Astrocyte (in vitro differentiated cells and primary cell): Measurements from ENCODE around the gene IFIT3. TPM values are rescaled to one million over a fixed set of nuclear protein-coding genes. Genes with fewer than 3 reads are reported as not detected.

Source experiments
- DNase-seq: peaks from one replicate; pipeline ENCODE4 v3.0.0-alpha.2; 2010; ENCODE audit warnings: low read depth
- FAIRE-seq: peaks from 2 replicates; lab custom pipeline; 2011; peaks lifted over from hg19 to GRCh38; lab: Jason Lieb, UNC
- H2AFZ ChIP-seq: 2 replicates; pipeline ENCODE4 v1.6.0; 2012; ENCODE audit warnings: low read depth, low read length, inconsistent platforms
- H3K27ac ChIP-seq: 2 replicates; pipeline ENCODE4 v1.5.1; 2011; ENCODE audit warnings: low read depth, low read length, inconsistent platforms
- H3K27me3 ChIP-seq: 2 replicates; pipeline ENCODE4 v1.6.0; 2011; ENCODE audit warnings: low read length, inconsistent platforms; ENCODE audit not compliant: insufficient read depth
- H3K36me3 ChIP-seq: 2 replicates; pipeline ENCODE4 v1.5.1; 2011; ENCODE audit warnings: low read length, inconsistent platforms; ENCODE audit not compliant: insufficient read depth
- H3K4me1 ChIP-seq: 2 replicates; pipeline ENCODE4 v1.5.1; 2011; ENCODE audit warnings: low read length, inconsistent platforms; ENCODE audit not compliant: insufficient read depth
- H3K4me2 ChIP-seq: 2 replicates; pipeline ENCODE4 v1.6.0; 2012; ENCODE audit warnings: low read length, inconsistent platforms
- H3K4me3 ChIP-seq: 2 replicates; pipeline ENCODE4 v1.5.1; 2011; ENCODE audit warnings: low read depth, mild to moderate bottlenecking, low read length, inconsistent platforms; ENCODE audit not compliant: insufficient read depth
- H3K79me2 ChIP-seq: 2 replicates; pipeline ENCODE4 v1.6.0; 2012; ENCODE audit warnings: mild to moderate bottlenecking, low read length, inconsistent platforms; ENCODE audit not compliant: insufficient read depth
- H3K9ac ChIP-seq: 2 replicates; pipeline ENCODE4 v1.6.0; 2012; ENCODE audit warnings: mild to moderate bottlenecking, low read length, inconsistent platforms
- H3K9me3 ChIP-seq: 2 replicates; pipeline ENCODE4 v1.5.1; 2012; ENCODE audit warnings: low read depth, mild to moderate bottlenecking, low read length, inconsistent platforms; ENCODE audit not compliant: insufficient read depth
- H4K20me1 ChIP-seq: 2 replicates; pipeline ENCODE4 v1.6.0; 2012; ENCODE audit warnings: low read length, inconsistent platforms; ENCODE audit not compliant: insufficient read depth
- H3K27ac Mint-ChIP-seq: one replicate; pipeline ENCODE4 v1.8.0; 2021; ENCODE audit warnings: mild to moderate bottlenecking, mixed read lengths; ENCODE audit not compliant: unreplicated experiment
- H3K27me3 Mint-ChIP-seq: one replicate; pipeline ENCODE4 v1.8.0; 2021; ENCODE audit warnings: low read depth, mixed read lengths; ENCODE audit not compliant: unreplicated experiment
- H3K36me3 Mint-ChIP-seq: one replicate; pipeline ENCODE4 v1.8.0; 2021; ENCODE audit warnings: low read depth, mixed read lengths; ENCODE audit not compliant: unreplicated experiment
- H3K4me1 Mint-ChIP-seq: one replicate; pipeline ENCODE4 v1.8.0; 2021; ENCODE audit warnings: low read depth, mixed read lengths; ENCODE audit not compliant: unreplicated experiment
- H3K4me3 Mint-ChIP-seq: one replicate; pipeline ENCODE4 v1.8.0; 2021; ENCODE audit warnings: mild to moderate bottlenecking, moderate library complexity, mixed read lengths; ENCODE audit not compliant: unreplicated experiment
- H3K9me3 Mint-ChIP-seq: one replicate; pipeline ENCODE4 v1.8.0; 2021; ENCODE audit warnings: mild to moderate bottlenecking, mixed read lengths; ENCODE audit not compliant: unreplicated experiment
- CTCF ChIP-seq: IDR thresholded peaks from 2 replicates; pipeline ENCODE4 v1.5.1; 2011; ENCODE audit warnings: low read depth, mild to moderate bottlenecking, inconsistent platforms, low read length, moderate library complexity; ENCODE audit not compliant: insufficient read depth
- EZH2 ChIP-seq: IDR thresholded peaks from 2 replicates; pipeline ENCODE4 v1.6.1; 2012; ENCODE audit warnings: mild to moderate bottlenecking, low read length, inconsistent platforms; ENCODE audit not compliant: insufficient read depth
- total RNA-seq: library from RNA; stranded (reverse); gene quantifications from 2 replicates; pipeline ENCODE4 v1.2.1, GENCODE V29; 2021

Gene IFIT3
- total RNA-seq, 1 donor from 2014 or later: 171 TPM

- no peaks in the 10 kb centered on the region for H4K20me1 ChIP-seq
- H3K4me2 ChIP-seq: no peak overlapping the region
- Mint-ChIP-seq H3K9me3 (no peaks in the 10 kb centered on the region), H3K4me3 (no peak overlapping the region), H3K27me3 (no peaks in the 10 kb centered on the region), H3K27ac (no peak overlapping the region), H3K4me1 (peaks cover 19% of the 10 kb centered on the region), H3K36me3 (peaks cover 6% of the 10 kb centered on the region)
- H3K27ac ChIP-seq: no peak overlapping the region
- H3K79me2 ChIP-seq: no peaks in the 10 kb centered on the region
- no peak for TF ChIP-seq CTCF
- no peak for TF ChIP-seq EZH2
- DNase-seq: no peak
- H3K4me3 ChIP-seq: no peak overlapping the region
- H3K27me3 ChIP-seq: no peaks in the 10 kb centered on the region
- no peaks in the 10 kb centered on the region for H3K9me3 ChIP-seq
- no peaks in the 10 kb centered on the region for H3K36me3 ChIP-seq
- H2AFZ ChIP-seq: no peak overlapping the region
- H3K9ac ChIP-seq: no peak overlapping the region
- no peak for FAIRE-seq
- peaks cover 7% of the 10 kb centered on the region for H3K4me1 ChIP-seq
These were observed 17.7 kb downstream of the IFIT3 start for GRCh38 chr10:89345367-89346000.

- no peak overlapping the region for H3K4me2 ChIP-seq
- no peaks in the 10 kb centered on the region for H3K27me3 Mint-ChIP-seq
These were observed 18.8 kb downstream of the IFIT3 start for GRCh38 chr10:89346405-89347254.

More at GRCh38 chr10:89346405-89347254, 18.8 kb downstream of the IFIT3 start:
- Histone ChIP-seq H3K4me3 (no peak overlapping the region), H3K9me3 (no peaks in the 10 kb centered on the region), H3K4me1 (peaks cover 19% of the 10 kb centered on the region), H3K27me3 (no peaks in the 10 kb centered on the region), H3K36me3 (no peaks in the 10 kb centered on the region), H3K9ac (no peak overlapping the region), H2AFZ (no peak overlapping the region), H3K27ac (no peak overlapping the region), H4K20me1 (no peaks in the 10 kb centered on the region), H3K79me2 (no peaks in the 10 kb centered on the region)
- H3K36me3 Mint-ChIP-seq: no peaks in the 10 kb centered on the region
- H3K9me3 Mint-ChIP-seq: no peaks in the 10 kb centered on the region
- peaks cover 25% of the 10 kb centered on the region for H3K4me1 Mint-ChIP-seq
- H3K27ac Mint-ChIP-seq: peak overlapping the region; percentile 73
- TF ChIP-seq CTCF (no peak), EZH2 (no peak)
- no peak for DNase-seq
- no peak for FAIRE-seq
- H3K4me3 Mint-ChIP-seq: no peak overlapping the region
